Measurements from ENCODE around the gene RPP25L.

- no peak for TF ChIP-seq CTCF (IDR thresholded peaks at IDR 0.05; ENCODE audit: low read length)
- no peak for TF ChIP-seq EZH2phosphoT487 (IDR thresholded peaks at IDR 0.05; ENCODE audit: low read length)
These were observed 35.9 kb downstream of the RPP25L start for GRCh38 chr9:34575862-34576596.

Data from MM.1S (cell line).